C1 segment of cervical spinal cord (tissue), 14 donors: ENCODE measurements around the gene FAM25A.

Experiments used
- DNase-seq, 14 donors: peaks; one replicate each; lab custom pipeline; 2025; lab: John Stamatoyannopoulos, UW

The FAM25A gene

DNA sequence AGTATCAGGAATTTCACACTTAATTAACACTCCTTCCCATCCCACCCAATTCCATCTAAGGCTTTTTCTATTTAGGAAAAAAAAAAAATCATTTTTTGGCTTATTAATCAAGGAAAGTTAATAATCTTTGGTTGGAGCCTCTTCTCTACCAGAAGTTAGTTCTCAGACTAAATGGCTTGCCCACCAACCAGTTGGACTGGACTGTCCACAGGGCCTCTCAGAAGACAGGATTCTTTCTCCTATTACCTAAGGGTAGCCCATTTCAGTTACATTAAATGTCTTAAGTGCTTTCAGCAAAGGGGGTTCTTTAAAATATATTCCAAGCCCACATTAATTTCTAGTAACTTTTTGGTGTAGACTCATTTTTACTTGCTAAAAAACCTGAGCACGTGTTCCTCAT lies 39.3 kb downstream of the FAM25A start:
- no peak for DNase-seq

DNA sequence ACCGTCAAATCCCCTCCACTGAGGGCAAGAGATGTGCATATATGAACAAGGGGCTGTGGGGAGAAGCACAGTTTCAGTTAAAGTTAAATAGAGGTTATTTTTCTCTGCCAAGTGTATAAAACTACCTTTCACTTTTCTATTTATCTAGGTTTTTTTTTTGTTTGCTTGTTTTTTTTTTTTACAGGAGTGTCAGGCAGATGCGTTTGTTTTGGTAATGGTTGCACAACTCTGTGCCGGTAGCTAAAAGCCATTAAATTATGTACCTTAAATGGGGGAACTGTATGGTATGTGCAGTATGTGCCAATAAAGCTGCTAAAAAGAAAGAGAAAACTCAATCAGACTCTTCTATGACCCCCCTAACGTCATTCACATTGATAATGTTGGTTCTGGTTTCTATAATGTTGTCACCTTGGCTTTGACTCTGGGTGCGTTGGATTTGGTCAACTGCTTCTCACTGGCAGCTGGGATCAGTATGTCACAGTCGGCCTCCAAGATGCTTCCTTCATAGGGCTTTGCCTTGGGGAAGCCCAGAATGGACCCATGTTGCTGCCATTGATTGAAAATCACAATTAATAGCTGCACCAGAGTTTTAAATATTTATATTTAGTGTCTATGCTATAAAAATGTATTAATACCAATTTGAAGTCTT lies 40.3 kb downstream of the FAM25A start:
- no peak for DNase-seq

DNA sequence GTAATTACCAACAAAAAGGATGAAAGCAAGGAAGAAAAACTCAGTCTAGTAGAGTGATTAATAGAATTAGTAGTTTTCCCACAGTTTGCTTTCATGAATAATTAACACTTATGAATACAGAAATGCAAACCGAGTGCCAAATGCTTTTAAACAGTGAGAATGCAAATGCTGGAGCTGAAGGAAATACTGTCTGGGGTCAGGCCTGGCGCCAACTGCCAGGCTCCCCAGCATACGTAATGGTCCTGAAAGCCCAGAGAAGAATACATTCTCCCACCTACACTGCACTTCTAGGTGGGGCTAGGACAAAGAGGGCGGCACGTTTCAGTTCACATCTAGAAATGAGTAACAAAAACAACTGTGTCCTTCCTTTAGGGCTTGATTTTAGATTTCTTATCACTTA lies 44.6 kb downstream of the FAM25A start:
- peak in 5 of 14 donors; percentile 8 to 51 (median 19) for DNase-seq

DNA sequence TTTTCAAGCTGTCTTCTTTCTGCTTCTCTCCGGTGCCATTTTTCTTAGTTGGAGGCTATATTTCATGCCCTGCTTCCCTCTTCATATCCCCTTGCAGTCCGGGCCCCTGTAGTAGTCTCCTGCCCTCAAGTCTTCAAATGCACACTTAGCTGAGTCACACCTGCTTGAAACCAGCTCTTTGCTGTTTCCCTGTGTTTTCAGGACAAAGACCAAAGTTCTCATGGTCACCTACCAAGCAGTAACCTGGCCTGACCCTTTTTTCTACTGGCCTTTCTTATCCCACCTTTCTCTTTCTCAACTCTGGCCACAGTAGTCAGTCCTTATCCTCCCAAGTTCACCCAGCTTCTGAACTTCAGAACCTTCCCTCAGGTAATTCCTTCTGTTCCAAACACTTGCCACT lies 46.1 kb downstream of the FAM25A start:
- DNase-seq: no peak

DNA sequence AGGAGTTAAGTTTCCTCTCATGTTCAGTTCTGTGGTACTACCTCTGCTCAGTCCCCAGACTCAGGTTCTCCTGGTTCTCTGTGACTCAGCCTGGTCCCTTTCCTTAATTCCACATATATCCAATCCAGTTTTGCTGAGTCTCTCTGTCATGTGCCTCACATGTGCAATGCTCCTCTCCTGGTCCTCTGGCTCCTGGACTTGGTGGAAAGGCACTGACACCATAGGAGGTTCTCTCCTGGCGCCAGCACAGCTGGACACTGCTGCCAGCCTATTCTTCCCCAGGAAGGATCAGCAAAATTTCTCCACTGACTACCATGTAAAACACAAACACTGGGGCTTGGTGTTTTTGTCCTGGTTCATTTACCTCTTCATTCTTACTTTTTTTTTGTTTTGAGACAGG lies 46.8 kb downstream of the FAM25A start:
- no peak for DNase-seq

DNA sequence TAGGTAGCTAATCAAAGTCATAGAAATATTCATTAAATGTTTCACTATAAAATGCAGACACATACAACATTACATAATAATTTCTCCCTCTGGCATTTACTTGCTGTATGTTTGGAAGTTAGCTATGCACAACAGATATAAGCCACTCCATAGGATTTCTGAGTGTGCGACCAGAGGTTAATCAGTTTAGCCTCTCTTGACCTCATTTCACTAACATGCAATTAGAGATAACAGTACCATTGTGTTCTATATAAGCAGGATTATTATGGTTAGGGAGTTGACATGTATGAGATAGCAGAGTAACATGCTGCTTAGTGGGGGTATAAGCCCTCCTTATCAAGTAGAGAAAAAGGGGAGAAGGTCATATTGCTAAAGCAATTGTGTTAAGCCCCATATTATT lies 48.2 kb downstream of the FAM25A start:
- DNase-seq: no peak

DNA sequence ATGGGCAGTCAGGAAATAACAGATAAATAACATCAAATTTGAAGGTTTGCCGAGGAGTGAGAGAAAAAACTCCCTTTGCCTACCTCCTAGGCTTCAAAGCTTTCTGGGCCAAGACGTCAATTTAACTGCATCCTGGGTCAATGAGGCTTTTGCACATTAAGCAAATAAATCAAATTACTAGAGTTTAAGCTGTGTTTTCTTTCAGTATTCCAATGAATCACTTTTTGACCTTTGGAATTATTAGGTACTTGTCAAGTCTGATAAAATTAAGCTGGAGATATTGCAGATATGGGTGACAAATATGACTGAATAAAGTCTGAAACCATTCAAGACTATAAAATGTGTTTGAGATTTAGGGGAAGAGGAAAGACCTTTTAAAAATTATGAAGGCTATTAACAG lies 52.4 kb downstream of the FAM25A start:
- DNase-seq: no peak
